ENCODE data around the gene REXO4. TPM values are rescaled to one million over a fixed set of nuclear protein-coding genes. Genes with fewer than 3 reads are reported as not detected.

The REXO4 gene
- total RNA-seq, 1 experiment from 2014 or later = 41.0 TPM

DNA sequence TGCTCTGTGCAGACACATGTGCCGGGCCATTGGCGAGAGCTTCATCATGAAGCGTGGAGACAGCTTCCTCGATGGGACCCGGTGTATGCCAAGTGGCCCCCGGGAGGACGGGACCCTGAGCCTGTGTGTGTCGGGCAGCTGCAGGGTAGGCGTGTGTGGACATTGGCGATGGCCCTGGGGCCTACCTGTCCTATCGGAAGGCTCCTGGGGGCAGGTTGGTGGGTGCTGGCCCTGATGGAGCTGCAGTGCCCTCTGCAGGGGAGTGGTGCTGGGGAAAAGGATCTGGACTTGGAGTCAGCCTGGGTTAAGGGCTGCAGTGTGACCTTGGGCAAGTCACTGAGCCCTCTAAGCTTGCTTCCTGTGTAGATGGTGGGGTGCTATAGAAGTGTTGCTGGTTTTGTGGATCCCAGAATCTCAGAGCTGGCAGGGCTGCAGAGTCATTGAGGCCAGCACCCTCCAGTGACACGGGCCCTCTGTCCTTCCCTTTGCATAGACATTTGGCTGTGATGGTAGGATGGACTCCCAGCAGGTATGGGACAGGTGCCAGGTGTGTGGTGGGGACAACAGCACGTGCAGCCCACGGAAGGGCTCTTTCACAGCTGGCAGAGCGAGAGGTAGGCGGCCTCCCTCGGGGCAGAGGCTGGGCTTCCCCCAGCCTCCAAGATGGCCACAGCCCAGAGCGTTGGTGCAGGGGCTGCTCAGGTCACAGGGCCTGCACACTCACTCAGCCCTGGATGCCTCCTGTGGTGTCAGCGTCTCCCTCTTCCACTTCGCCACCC is 20.1 kb upstream of the REXO4 start:
- Histone ChIP-seq H3K9me3 (replicated peaks) (no peaks in the 10 kb centered on the region), H3K4me3 (no peak overlapping the region), H3K27me3 (peaks cover 14% of the 10 kb centered on the region), H3K27ac (no peak overlapping the region), H3K4me1 (no peaks in the 10 kb centered on the region), H3K36me3 (no peaks in the 10 kb centered on the region)
- no peak for DNase-seq

GRCh38 chr9:133436681-133437080 is 18.9 kb upstream of the REXO4 start:
- peaks cover 1% of the 10 kb centered on the region; the same call in 1 of the 2 replicates for H3K27me3 ChIP-seq
- no peaks in the 10 kb centered on the region for H3K9me3 ChIP-seq (replicated peaks)
- no peak overlapping the region for H3K27ac ChIP-seq
- DNase-seq = no peak
- H3K4me3 ChIP-seq = no peak overlapping the region
- H3K36me3 ChIP-seq = no peaks in the 10 kb centered on the region
- H3K4me1 ChIP-seq = no peaks in the 10 kb centered on the region

- no peak overlapping the region for H3K27ac ChIP-seq
- no peak overlapping the region for H3K4me3 ChIP-seq
- H3K36me3 ChIP-seq = no peaks in the 10 kb centered on the region
- no peaks in the 10 kb centered on the region for H3K27me3 ChIP-seq
- DNase-seq = no peak
- H3K9me3 ChIP-seq (replicated peaks) = no peaks in the 10 kb centered on the region
- no peaks in the 10 kb centered on the region for H3K4me1 ChIP-seq
These were observed 15.6 kb upstream of the REXO4 start for GRCh38 chr9:133433351-133433843.

GRCh38 chr9:133430244-133430643 is 12.4 kb upstream of the REXO4 start:
- no peaks in the 10 kb centered on the region for H3K27me3 ChIP-seq
- H3K36me3 ChIP-seq = no peaks in the 10 kb centered on the region
- no peaks in the 10 kb centered on the region for H3K9me3 ChIP-seq (replicated peaks)
- no peak overlapping the region for H3K4me3 ChIP-seq
- no peaks in the 10 kb centered on the region for H3K4me1 ChIP-seq
- DNase-seq = no peak
- H3K27ac ChIP-seq = no peak overlapping the region

DNA sequence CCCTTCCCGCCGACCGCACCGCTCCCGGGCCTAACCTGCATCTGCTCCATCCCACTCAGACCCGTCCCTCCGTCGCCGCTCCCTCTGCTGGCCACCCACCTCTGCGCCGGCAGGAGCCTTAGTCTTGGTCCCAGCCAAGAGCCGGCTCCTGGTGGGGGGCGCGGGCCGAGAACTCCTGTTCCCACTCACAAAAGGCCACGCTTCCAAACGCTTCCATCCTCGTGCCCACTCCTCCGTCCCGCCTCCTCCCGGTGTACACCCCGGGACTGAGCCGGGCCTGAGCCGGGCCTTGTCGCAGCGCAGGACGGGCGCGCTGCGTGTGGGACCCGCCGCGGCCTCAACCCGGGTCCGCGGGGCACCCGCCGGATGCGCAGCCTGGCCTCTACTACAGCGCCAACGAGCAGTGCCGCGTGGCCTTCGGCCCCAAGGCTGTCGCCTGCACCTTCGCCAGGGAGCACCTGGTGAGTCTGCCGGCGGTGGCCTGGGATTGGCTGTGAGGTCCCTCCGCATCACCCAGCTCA is 11.9 kb upstream of the REXO4 start:
- Histone ChIP-seq H3K4me3 (no peak overlapping the region), H3K27me3 (no peaks in the 10 kb centered on the region), H3K9me3 (replicated peaks) (no peaks in the 10 kb centered on the region), H3K36me3 (no peaks in the 10 kb centered on the region), H3K4me1 (no peaks in the 10 kb centered on the region), H3K27ac (no peak overlapping the region)
- no peak for DNase-seq

GRCh38 chr9:133429214-133429613 is 11.4 kb upstream of the REXO4 start:
- DNase-seq = no peak
- no peaks in the 10 kb centered on the region for H3K27me3 ChIP-seq
- H3K4me1 ChIP-seq = no peaks in the 10 kb centered on the region
- no peaks in the 10 kb centered on the region for H3K9me3 ChIP-seq (replicated peaks)
- H3K36me3 ChIP-seq = no peaks in the 10 kb centered on the region
- H3K27ac ChIP-seq = no peak overlapping the region
- H3K4me3 ChIP-seq = no peak overlapping the region

DNA sequence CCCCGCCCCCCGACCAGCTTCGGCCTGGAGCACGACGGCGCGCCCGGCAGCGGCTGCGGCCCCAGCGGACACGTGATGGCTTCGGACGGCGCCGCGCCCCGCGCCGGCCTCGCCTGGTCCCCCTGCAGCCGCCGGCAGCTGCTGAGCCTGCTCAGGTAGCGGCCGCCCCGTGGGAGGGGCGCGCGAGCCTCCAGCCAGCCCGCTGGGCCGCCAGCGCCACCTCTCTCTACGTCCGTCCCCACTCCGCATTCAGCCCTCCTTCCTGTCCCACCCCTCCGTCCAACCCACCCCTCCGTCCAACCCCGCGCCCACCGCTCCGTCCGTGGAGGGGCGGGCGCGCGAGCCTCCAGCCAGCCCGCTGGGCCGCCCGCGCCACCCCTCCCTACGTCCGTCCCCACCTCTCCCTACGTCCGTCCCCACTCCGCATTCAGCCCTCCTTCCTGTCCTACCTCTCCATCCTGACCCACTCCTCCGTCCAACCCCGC is 10.8 kb upstream of the REXO4 start:
- H3K9me3 ChIP-seq (replicated peaks) = no peaks in the 10 kb centered on the region
- H3K36me3 ChIP-seq = no peaks in the 10 kb centered on the region
- no peaks in the 10 kb centered on the region for H3K27me3 ChIP-seq
- no peaks in the 10 kb centered on the region; the same call in 1 of the 2 replicates for H3K4me1 ChIP-seq
- no peak overlapping the region for H3K27ac ChIP-seq
- DNase-seq = no peak
- H3K4me3 ChIP-seq = no peak overlapping the region

DNA sequence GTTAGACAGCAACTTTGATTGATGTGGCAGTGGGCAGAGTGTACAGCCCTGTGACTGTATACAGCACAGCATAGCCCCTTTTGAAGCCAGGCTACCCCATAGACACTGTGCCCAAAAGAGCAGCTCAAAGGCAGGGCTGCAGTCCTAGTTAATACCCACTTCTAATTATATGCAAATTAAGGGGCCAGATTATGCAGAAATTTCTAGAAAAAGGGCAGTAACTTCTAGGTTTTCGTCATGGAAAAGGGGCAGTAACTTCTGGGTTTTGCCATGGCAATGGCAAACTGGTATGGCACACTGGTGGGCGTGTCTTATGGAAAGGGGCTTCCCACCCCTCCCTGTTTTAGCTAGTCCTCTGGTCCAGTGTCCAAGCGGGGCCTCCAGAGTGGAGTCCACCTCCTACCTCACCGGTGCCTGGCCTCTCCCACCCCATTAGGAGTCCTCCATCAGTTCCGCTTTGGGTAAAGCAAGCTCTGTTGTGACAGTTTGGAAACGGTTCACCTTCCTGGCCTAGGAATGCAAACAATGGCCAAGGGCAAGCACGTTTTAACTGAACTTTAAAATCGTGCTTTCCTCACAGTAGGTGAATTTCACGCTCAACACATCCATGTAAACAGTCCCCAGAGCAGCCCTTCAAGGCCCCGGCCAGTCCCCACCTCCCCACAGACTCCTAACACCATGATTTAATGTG is 10.0 kb upstream of the REXO4 start:
- Histone ChIP-seq H3K4me1 (no peaks in the 10 kb centered on the region; the same call in 1 of the 2 replicates), H3K4me3 (no peak overlapping the region), H3K9me3 (replicated peaks) (no peaks in the 10 kb centered on the region), H3K36me3 (no peaks in the 10 kb centered on the region), H3K27me3 (no peaks in the 10 kb centered on the region), H3K27ac (no peak overlapping the region)
- no peak for DNase-seq

- H3K27ac ChIP-seq = no peak overlapping the region
- no peak for DNase-seq
- H3K27me3 ChIP-seq = no peaks in the 10 kb centered on the region
- H3K4me1 ChIP-seq = no peaks in the 10 kb centered on the region; the same call in 1 of the 2 replicates
- no peaks in the 10 kb centered on the region for H3K36me3 ChIP-seq
- H3K9me3 ChIP-seq (replicated peaks) = no peaks in the 10 kb centered on the region
- no peak overlapping the region for H3K4me3 ChIP-seq
These were observed 8.2 kb upstream of the REXO4 start for GRCh38 chr9:133426011-133426410.

- Histone ChIP-seq H3K9me3 (replicated peaks) (no peaks in the 10 kb centered on the region), H3K27ac (no peak overlapping the region), H3K4me3 (no peak overlapping the region), H3K4me1 (no peaks in the 10 kb centered on the region; the same call in 1 of the 2 replicates), H3K36me3 (no peaks in the 10 kb centered on the region), H3K27me3 (no peaks in the 10 kb centered on the region)
- DNase-seq = no peak
These were observed 7.3 kb upstream of the REXO4 start for GRCh38 chr9:133425049-133425632.

DNA sequence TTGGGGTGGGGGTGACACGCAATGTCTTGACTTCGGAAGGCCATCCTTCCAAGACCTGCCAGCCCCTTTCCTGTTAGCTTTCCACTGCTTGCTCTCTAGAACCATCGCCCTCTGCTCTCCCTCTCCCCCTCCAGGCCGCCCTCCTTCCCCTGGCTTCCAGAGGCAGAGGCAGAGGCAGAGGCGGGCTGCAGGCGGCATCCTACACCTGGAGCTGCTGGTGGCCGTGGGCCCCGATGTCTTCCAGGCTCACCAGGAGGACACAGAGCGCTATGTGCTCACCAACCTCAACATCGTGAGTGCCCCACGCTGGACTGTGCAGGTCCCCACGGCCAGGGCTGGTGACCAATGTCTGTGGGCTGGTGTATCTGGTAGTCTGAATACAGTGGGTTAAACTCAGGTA is 6.4 kb upstream of the REXO4 start:
- no peaks in the 10 kb centered on the region for H3K9me3 ChIP-seq (replicated peaks)
- no peaks in the 10 kb centered on the region for H3K36me3 ChIP-seq
- H3K4me3 ChIP-seq = no peak overlapping the region
- H3K27me3 ChIP-seq = no peaks in the 10 kb centered on the region
- H3K4me1 ChIP-seq = no peaks in the 10 kb centered on the region; the same call in 1 of the 2 replicates
- no peak for DNase-seq
- no peak overlapping the region for H3K27ac ChIP-seq

GRCh38 chr9:133423216-133423615 is 5.4 kb upstream of the REXO4 start:
- Histone ChIP-seq H3K4me1 (no peaks in the 10 kb centered on the region; the same call in 1 of the 2 replicates), H3K9me3 (replicated peaks) (no peaks in the 10 kb centered on the region), H3K36me3 (no peaks in the 10 kb centered on the region), H3K4me3 (no peak overlapping the region), H3K27ac (no peak overlapping the region), H3K27me3 (no peaks in the 10 kb centered on the region)
- DNase-seq = no peak

- Histone ChIP-seq H3K9me3 (replicated peaks) (no peaks in the 10 kb centered on the region), H3K27me3 (no peaks in the 10 kb centered on the region), H3K36me3 (no peaks in the 10 kb centered on the region), H3K4me3 (no peak within 1 kb of the TSS), H3K27ac (no peak within 1 kb of the TSS), H3K4me1 (peaks cover 3% of the 10 kb centered on the region)
- no peak for DNase-seq
These were observed 4.1 kb upstream of the REXO4 start, which contains the start of gene ADAMTS13 for GRCh38 chr9:133421615-133422542. Gene ADAMTS13 (plus strand): TSS chr9:133422367. CDS start chr9:133422444, 77 bp downstream.

GRCh38 chr9:133420392-133420827 is 2.6 kb upstream of the REXO4 start:
- Histone ChIP-seq H3K4me3 (no peak overlapping the region), H3K9me3 (replicated peaks) (no peaks in the 10 kb centered on the region), H3K4me1 (peaks cover 10% of the 10 kb centered on the region), H3K36me3 (peaks cover 7% of the 10 kb centered on the region; the same call in 1 of the 2 replicates), H3K27ac (no peak overlapping the region), H3K27me3 (no peaks in the 10 kb centered on the region)
- DNase-seq = no peak
